Keratinocyte (primary cell): ENCODE measurements around the gene ZNF587B.

Experiments
- CTCF ChIP-seq, 3 experiments: IDR thresholded peaks in 1 of 3; conservative IDR thresholded peaks in 1 of 3; optimal IDR thresholded peaks in 1 of 3; 2 replicates in 2 of 3; 3 replicates in 1 of 3; pipeline versions ENCODE3 to v1.5.1; 2011; ENCODE audit warnings: low read length in 3 of 3, mild to moderate bottlenecking in 3 of 3, moderate library complexity in 2 of 3, control low read depth in 1 of 3, inconsistent platforms in 1 of 3; ENCODE audit not compliant: insufficient read depth in 2 of 3; ENCODE audit errors: extremely low read depth in 1 of 3
- EZH2 ChIP-seq: IDR thresholded peaks from one replicate; pipeline ENCODE4 v1.6.1; 2012; ENCODE audit warnings: inconsistent platforms, mild to moderate bottlenecking, low read length, moderate library complexity

GRCh38 chr19:57829316-57829715 lies 783 bp upstream of the ZNF587B start:
- TF ChIP-seq CTCF (optimal IDR thresholded peaks at IDR 0.05 in 1 of 3, IDR thresholded peaks at IDR 0.05 in 1 of 3, conservative IDR thresholded peaks at IDR 0.05 in 1 of 3; ENCODE audit: extremely low read depth in 1 of 3, insufficient read depth in 2 of 3, low read length in 3 of 3) (no peak), EZH2 (no peak)
